Ovary (tissue), 3 donors: ENCODE measurements around the gene ANKRD22.

ENCODE experiments used
- EP300 ChIP-seq: sonication (generic); formaldehyde crosslinking; IDR thresholded peaks from one replicate; pipeline ENCODE4 v1.6.1; 2017; ENCODE audit warnings: antibody characterized with exemption
- POLR2A ChIP-seq: fragments of 450-650 bp; IDR thresholded peaks from one replicate; pipeline ENCODE4 v1.6.1; 2017; ENCODE audit warnings: antibody characterized with exemption, mild to moderate bottlenecking, moderate library complexity
- TF ChIP-seq, protein P1 (sequence below), 3 donors: fragments of 450-650 bp in 2 of 3; fragments of 200-600 bp in 1 of 3; IDR thresholded peaks; one replicate each; pipeline versions ENCODE4 v1.5.1 to v1.8.0; 2016 to 2022; ENCODE audit warnings: antibody characterized with exemption in 3 of 3, mild to moderate bottlenecking in 1 of 3
- donor health status: DM: no; HTN: no; CAD: no.

DNA sequence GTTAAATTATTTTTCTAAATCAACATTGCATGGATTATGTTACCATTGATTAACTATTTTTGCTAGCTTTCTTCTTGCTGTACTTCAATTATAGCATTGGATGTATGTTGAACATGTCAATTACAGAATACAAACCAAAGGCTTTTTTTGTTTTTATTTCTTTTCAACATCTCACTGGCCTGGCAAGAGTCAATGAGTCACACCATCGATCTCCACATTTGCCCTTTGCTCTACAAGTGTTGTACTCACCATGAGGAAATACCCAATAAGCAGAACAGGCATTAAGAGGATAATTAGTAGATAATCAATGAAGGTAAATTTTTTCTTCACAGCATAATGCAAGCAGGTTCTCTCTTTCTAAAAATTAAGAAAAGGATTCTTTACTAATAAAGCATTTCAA, 23.3 kb downstream of the ANKRD22 start:
- no peak for TF ChIP-seq POLR2A
- TF ChIP-seq, protein P1, sequence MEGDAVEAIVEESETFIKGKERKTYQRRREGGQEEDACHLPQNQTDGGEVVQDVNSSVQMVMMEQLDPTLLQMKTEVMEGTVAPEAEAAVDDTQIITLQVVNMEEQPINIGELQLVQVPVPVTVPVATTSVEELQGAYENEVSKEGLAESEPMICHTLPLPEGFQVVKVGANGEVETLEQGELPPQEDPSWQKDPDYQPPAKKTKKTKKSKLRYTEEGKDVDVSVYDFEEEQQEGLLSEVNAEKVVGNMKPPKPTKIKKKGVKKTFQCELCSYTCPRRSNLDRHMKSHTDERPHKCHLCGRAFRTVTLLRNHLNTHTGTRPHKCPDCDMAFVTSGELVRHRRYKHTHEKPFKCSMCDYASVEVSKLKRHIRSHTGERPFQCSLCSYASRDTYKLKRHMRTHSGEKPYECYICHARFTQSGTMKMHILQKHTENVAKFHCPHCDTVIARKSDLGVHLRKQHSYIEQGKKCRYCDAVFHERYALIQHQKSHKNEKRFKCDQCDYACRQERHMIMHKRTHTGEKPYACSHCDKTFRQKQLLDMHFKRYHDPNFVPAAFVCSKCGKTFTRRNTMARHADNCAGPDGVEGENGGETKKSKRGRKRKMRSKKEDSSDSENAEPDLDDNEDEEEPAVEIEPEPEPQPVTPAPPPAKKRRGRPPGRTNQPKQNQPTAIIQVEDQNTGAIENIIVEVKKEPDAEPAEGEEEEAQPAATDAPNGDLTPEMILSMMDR (IDR thresholded peaks at IDR 0.05) = no peak
- TF ChIP-seq EP300 = no peak
